DMS53 treated with DMSO at 0.1 percent for 48 hours (cell line): ENCODE results near the gene CACNG7.

Experiments
- DNase-seq: peaks from one replicate; lab custom pipeline; 2025; ENCODE audit not compliant: unreplicated experiment; lab: John Stamatoyannopoulos, UW

The CACNG7 gene

DNA sequence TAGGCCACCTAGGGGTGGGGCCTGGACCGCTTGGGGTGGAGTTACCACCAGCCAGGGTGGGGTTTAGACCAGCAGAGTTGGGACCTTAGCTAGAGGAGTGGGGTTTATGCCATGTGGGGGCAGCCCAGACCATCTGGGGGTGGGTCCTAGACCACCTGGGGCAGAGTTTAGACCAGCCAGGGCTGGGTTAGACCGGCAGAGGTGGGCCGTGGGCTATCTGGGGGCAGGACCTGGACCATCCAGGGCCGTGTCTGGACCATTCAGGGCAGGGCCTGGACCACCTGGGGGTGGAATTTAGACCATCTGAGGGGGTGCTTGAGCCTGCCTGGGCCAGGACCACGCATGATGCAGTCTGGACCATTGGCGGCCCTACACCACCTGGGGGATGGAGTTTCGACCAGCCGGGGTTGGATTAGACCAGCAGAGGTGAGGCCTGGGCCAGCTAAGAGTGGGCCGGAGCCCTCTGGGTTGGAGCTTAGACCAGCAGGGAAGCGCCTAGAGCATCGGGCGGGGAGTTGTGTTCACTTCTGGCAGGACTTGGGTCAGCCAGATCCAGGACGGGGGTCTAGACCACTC, 72.4 kb downstream of the CACNG7 start:
- no peak for DNase-seq

DNA sequence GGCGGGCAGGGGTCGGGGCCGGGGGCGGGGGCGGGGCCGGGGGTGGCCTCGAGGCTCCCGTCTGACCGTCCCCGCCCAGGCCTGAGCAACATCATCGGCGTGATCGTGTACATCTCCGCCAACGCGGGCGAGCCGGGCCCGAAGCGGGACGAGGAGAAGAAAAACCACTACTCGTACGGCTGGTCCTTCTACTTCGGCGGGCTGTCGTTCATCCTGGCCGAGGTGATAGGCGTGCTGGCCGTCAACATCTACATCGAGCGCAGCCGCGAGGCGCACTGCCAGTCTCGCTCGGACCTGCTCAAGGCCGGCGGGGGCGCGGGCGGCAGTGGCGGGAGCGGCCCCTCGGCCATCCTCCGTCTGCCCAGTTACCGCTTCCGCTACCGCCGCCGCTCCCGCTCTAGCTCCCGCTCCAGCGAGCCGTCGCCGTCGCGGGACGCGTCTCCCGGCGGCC, 72.9 kb downstream of the CACNG7 start:
- DNase-seq: no peak

DNA sequence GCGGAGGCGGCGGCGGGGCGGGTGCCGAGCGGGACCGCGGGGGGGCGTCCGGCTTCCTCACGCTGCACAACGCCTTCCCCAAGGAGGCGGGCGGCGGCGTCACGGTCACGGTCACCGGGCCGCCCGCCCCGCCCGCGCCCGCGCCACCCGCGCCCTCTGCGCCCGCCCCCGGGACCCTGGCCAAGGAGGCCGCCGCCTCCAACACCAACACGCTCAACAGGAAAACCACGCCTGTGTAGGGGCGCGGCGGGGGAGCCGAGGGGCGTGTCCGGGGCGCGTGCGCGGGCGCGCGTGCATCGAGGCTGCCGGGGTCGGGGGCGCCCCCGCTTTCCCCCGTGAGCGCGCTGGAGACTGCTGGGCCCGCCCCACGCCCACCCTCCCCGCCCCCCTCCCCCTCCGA, 73.5 kb downstream of the CACNG7 start:
- no peak for DNase-seq

DNA sequence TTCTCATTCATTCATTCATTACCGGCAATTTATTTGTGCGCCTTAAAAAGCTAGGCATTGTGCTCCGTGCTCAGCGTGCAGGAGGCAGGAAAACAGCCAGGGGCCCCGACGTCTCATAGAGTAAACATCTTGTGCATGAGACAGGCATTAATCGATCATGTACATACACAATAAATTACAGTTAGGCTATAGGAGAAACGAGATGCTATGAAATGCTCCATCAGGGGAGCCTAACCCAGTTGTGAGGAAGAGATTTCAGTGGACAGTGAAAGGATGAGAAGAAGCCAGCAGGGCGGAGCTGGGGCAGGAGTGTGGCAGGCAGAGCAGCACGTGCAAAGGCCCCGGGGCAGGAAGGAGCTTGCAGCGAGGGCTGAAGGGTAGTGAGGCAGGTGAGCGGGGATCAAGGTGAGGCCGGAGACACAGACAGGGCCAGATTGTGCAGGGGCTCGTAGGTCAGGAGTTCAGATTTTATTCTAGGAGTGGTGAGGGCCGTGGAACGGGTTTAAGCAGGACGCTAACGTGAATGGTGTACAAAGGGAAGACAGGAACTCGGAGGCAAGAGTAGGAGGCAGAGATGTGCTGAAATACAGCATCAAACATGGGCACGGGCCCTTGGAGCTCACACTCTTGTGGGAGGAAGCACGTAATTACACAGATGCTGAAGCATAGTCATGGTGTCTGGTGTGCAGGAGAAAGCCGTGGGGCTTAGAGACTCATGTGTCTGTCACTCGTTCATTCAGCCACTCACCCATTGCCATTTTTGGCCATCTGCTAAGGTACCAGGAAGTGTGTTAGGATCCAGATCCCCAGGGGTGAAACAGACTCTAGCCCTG, 74.6 kb downstream of the CACNG7 start:
- no peak for DNase-seq

DNA sequence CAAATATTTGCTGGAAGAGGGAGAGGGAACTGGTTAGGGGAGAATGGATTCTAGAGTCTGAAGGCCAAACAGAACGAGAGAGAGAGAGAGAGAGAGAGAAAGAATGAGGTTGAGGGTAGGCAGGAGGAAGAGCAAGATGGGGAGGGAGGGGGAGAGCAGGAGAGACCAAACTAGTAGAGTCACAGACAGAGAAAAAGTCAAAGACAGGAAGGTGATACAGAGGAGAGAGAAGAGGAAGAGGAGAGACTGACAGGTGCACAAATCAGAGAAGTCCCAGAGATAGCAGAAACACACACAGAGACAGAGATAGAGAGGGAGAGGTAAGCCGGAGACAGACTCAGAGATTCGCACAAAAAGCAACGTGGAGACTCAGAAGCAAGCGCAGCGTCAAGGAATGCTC, 76.8 kb downstream of the CACNG7 start:
- DNase-seq: no peak

DNA sequence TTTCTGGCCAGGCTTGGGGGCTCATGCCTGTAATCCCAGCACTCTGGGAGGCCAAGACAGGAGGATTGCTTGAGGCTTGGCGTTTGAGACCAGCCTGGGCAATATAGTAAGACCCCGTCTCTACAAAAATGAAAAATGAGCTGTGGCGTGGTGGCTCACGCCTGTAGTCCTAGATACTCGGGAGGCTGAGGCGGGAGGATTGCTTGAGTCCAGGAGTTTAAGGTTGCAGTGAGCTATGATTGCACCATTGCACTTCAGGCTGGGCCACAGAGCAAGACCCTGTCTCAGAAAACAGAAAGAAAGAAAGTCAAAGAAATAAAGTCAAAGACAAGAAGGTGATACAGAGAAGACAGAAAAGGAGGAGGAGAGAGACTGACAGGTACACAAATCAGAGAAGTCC, 79.9 kb downstream of the CACNG7 start:
- DNase-seq: no peak

DNA sequence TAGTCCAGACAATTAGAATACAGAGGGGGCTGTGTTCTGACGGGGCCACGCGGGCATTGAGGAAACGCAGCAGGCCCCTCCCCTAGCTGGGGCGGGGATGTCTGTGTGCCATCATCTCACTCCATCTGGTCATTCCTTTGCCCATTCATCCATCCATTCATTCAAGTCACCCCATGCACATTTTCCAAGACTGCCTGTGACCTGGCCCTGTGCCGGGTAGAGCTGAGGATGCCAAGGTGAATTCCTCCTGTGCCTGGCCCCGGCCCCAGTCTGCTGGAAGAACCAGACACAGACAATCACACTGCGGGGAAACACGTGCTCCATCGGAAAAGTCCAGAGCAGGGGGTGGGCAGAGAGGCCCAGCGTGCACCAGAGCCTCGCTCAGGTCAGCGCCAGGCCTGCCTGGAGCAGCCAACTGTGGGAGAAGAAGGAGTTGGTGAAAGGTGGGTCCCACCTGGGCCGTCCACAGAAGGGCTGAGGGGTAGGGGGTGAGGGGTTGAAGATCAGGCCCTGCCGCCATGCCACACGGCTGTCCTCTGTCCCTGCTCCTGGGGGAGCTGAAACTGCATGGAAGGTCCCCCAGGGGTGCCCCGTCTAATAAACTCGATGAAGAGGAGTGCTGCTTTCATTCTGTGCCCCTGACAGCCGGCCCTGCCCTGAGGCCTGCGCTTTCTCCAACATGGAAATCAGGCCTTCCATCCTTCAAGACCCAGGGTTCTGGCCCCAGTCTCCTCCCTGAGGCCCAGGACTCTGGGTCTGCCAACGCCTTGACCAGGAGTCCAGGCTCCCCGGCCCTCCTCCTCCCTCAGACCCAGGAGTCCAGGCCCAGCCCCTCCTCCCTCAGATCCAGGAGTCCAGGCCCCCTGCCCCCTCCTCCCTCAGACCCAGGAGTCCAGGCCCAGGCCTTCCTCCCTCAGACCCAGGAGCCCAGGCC, 80.8 kb downstream of the CACNG7 start:
- DNase-seq: no peak

DNA sequence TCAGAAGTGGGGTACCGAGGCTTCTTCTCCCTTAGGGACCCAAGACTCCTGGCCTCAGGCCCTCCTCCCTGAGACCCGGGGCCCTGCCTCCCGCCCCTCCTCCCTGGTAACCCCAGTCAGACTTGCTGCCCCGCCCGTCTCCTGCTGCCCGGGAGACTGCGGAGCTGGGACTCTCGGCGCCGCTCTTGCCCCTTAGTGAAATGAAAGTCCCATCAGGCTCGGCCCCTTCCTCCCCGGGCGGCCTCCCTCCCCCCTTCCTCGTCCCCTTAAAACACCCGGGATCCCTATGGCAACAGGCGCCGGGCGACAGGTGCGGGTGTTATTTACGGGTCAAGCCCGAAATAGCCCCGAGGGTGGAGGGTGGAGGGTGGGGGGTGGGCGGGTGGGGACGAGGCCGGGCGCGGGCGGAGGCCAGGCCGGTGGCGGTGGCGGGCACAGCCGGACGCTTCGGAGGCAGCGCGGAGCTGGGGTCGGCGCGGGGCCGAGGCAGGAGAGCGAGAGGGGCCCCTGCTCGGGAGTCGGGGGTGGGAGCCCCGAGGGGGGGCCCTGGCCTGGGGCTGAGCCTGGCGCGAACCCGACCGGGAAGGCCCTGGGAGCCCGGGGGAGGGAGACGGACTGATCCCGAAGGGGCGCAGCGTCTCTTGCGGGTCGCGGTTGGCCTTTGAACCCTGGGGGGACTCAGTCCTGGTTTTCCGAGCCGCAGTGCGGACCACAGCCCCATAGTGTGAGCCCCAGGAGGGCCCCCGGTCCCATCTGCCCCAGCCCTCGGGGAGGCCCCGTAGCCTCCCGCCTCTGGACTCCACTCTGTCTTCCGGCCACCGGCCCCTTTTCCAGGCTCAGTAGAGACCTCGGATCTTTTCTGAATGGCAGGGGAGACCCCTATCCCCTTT, 82.4 kb downstream of the CACNG7 start, which contains the start of gene CACNG6:
TSS of gene CACNG6 (plus strand) at position 414 of the 890 bp plus-strand sequence. CDS start 1,241 bp downstream, outside the sequence.
- DNase-seq: no peak

DNA sequence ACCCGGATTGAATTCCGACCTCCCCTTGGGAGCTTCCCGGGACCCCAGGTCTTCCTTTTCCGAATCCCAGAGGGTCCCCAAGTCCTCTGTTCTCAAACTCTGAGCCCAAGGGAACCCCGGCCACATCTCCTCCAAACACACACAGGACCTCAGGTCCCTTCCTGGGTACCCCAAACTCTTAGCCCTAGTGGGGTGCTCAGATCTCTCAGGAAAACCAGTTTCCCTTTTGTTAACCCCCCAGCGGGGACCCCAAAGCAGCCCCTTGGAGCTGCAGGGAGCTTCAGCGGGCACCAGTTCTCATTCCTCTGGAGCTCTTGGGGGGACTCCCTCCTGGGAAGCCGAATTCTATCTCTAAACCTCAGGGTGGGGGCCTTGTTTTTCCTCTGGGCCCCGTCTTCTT, 83.1 kb downstream of the CACNG7 start:
- no peak for DNase-seq

DNA sequence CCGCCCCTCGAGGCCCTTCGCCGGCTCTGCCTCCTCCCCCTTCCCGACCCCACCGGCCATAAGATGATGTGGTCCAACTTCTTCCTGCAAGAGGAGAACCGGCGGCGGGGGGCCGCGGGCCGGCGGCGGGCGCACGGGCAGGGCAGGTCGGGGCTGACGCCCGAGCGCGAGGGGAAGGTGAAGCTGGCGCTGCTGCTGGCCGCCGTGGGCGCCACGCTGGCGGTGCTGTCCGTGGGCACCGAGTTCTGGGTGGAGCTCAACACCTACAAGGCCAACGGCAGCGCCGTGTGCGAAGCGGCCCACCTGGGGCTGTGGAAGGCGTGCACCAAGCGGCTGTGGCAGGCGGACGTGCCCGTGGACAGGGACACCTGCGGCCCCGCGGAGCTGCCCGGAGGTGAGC, 83.7 kb downstream of the CACNG7 start:
- no peak for DNase-seq

DNA sequence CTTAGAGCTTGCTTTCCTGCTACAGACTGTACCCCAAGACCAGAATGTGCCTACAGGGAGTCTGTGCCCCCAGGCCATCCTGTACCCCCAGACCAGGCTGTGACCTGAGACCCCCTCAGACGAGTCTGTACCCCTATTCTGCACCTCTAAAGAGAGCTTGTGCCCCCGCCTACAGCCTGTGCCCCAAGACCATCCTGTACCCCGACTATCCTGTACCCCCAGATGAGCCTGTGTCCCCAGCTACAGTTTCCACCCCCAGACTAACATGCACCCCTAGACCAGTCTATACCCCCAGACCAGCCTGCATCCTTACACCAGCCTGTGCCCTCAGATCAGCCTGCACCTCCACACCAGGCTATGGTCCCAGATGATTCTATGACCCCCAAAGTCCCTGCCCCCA, 84.4 kb downstream of the CACNG7 start:
- no peak for DNase-seq
